Peyer's patch (tissue), 4 donors: ENCODE data around the gene DPCD.

Source experiments
- POLR2A ChIP-seq, 2 donors: fragments of 450-650 bp; IDR thresholded peaks; one replicate each; pipeline ENCODE4 v1.5.1; 2017; ENCODE audit warnings: antibody characterized with exemption in 2 of 2, mild to moderate bottlenecking in 2 of 2, moderate library complexity in 2 of 2
- TF ChIP-seq, protein P1 (sequence below), 6 experiments: fragments of 450-650 bp in 4 of 6; fragments of 200-600 bp in 2 of 6; sonication (generic) in 1 of 6; IDR thresholded peaks; one replicate each; pipeline ENCODE4 v1.5.1; 2017 to 2019; ENCODE audit warnings: antibody characterized with exemption in 6 of 6, mild to moderate bottlenecking in 3 of 6, moderate library complexity in 1 of 6

DNA sequence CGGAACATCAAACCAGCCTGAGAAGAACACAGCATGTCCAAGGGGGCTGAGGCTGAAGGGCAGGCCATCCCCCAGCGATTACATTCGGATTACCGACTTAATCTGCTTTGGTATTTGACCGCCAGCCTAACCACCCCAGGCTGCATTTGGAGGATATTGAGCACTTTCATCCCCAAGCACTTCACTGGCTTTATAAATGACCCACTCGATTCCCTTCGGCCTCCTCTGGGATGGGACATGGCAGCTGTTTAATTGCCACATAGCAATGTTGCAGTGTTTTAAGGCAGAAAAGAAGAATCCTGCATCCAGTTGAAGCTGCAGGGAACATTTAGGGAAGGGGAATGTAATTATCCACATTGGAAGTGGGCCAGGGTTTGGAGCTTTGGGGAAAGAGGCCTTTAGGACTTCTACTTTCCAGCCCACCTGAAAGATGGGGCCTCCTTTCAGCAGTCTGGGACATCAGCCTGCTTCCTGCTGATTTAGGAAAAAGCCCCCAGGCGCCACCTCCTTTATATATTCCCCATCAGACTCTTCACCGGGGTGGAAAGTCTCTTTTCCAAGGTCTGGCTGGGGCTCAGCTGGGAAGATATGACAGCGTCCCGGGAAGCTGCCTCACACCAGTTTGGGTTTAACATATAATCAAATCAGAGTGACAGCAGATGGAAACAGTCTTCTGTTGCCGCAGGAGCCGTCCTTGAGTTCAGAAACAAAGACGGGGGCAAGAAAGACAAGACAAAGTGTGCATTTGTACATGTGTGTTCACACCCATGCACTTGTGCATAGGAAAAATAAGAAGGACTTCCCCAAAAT is 9.2 kb downstream of the DPCD start:
- TF ChIP-seq, protein P1, sequence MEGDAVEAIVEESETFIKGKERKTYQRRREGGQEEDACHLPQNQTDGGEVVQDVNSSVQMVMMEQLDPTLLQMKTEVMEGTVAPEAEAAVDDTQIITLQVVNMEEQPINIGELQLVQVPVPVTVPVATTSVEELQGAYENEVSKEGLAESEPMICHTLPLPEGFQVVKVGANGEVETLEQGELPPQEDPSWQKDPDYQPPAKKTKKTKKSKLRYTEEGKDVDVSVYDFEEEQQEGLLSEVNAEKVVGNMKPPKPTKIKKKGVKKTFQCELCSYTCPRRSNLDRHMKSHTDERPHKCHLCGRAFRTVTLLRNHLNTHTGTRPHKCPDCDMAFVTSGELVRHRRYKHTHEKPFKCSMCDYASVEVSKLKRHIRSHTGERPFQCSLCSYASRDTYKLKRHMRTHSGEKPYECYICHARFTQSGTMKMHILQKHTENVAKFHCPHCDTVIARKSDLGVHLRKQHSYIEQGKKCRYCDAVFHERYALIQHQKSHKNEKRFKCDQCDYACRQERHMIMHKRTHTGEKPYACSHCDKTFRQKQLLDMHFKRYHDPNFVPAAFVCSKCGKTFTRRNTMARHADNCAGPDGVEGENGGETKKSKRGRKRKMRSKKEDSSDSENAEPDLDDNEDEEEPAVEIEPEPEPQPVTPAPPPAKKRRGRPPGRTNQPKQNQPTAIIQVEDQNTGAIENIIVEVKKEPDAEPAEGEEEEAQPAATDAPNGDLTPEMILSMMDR (IDR thresholded peaks at IDR 0.05): no peak
- TF ChIP-seq POLR2A (IDR thresholded peaks at IDR 0.05): no peak
